HCT116 (cell line): ENCODE measurements around the gene ZNF581. TPM values are rescaled to one million over a fixed set of nuclear protein-coding genes. Genes with fewer than 3 reads are reported as not detected.

Experiments used
- ATAC-seq: fragments of 200-7000 bp; cut with Tn5 transposase; 2 replicates; pipeline ENCODE4 v1.9.1; 2020; ENCODE audit warnings: mild to moderate bottlenecking, moderate library complexity
- BruUV-seq: library from RNA; stranded (reverse); fragments of 400-500 nt; replicated peaks from 2 replicates; lab custom pipeline; 2021; lab: Mats Ljungman, UMichigan
- CTCF ChIA-PET: fragments of 300-600 bp; sonication (Branson Sonifier 250); formaldehyde crosslinking; loops from one replicate; lab custom pipeline; 2021; ENCODE audit warnings: antibody characterized with exemption; lab: Charles Lee
- POLR2A ChIA-PET: fragments of 300-600, 350-600 bp; sonication (Branson Sonifier 250); formaldehyde crosslinking; loops from one replicate; lab custom pipeline; 2021; ENCODE audit warnings: antibody characterized with exemption; lab: Charles Lee
- RAD21 ChIA-PET, 2 experiments: fragments of 300-600 bp; sonication (Branson Sonifier 250); formaldehyde crosslinking; loops; one replicate each; lab custom pipeline; 2023; ENCODE audit warnings: low total read pairs in 2 of 2; ENCODE audit not compliant: uncharacterized antibody in 2 of 2, unreplicated experiment in 2 of 2, low non-redundant PET in 1 of 2; lab: Charles Lee
- DNase-seq: peaks from one replicate; pipeline ENCODE4 v3.0.0-alpha.2; 2010; ENCODE audit warnings: low read depth, low spot score
- H2AFZ ChIP-seq: fragments of 200-600 bp; shearing (Covaris generic), sonication (generic); 2 replicates; pipeline ENCODE4 v1.6.1; 2017; ENCODE audit warnings: low read depth, mixed run types, mixed read lengths, antibody characterized with exemption, low read length; ENCODE audit not compliant: poor library complexity, severe bottlenecking
- H3K27ac ChIP-seq: 2 replicates; pipeline ENCODE4 v1.5.1; 2012; ENCODE audit warnings: low read depth, low read length
- H3K27me3 ChIP-seq: fragments of 200-600 bp; sonication (generic); 2 replicates; pipeline ENCODE4 v1.6.1; 2016; ENCODE audit warnings: mixed run types, low read length, mixed read lengths; ENCODE audit not compliant: insufficient read depth
- H3K36me3 ChIP-seq, 2 experiments: fragments of 200-500 bp in 1 of 2; fragments of 200-600 bp in 1 of 2; sonication (Bioruptor generic) in 1 of 2; sonication (generic) in 1 of 2; 2 replicates each; pipeline versions ENCODE4 v1.5.1 to v1.6.1; 2014 to 2016; ENCODE audit warnings: low read length in 2 of 2, inconsistent platforms in 1 of 2, mixed read lengths in 1 of 2, mixed run types in 1 of 2; ENCODE audit not compliant: insufficient read depth in 2 of 2, control insufficient read depth in 1 of 2
- H3K4me1 ChIP-seq, 2 experiments: fragments of 200-600 bp in 1 of 2; sonication (generic) in 1 of 2; 2 replicates each; pipeline versions ENCODE4 v1.5.1 to v1.6.1; 2012 to 2017; ENCODE audit warnings: low read length in 2 of 2, inconsistent platforms in 1 of 2, mild to moderate bottlenecking in 1 of 2, mixed read lengths in 1 of 2, mixed run types in 1 of 2, moderate library complexity in 1 of 2; ENCODE audit not compliant: insufficient read depth in 2 of 2, control insufficient read depth in 1 of 2
- H3K4me2 ChIP-seq: fragments of 200-600 bp; sonication (generic); 2 replicates; pipeline ENCODE4 v1.6.1; 2017; ENCODE audit warnings: mixed run types, low read length, mixed read lengths
- H3K4me3 ChIP-seq, 2 experiments: fragments of 200-600 bp in 1 of 2; sonication (generic) in 1 of 2; replicated peaks in 1 of 2; 2 replicates each; pipeline ENCODE4 v1.5.1; 2011 to 2016; ENCODE audit warnings: low read length in 2 of 2, control low read depth in 1 of 2, low read depth in 1 of 2, mild to moderate bottlenecking in 1 of 2, mixed read lengths in 1 of 2, mixed run types in 1 of 2
- H3K79me2 ChIP-seq: fragments of 200-600 bp; sonication (generic); 2 replicates; pipeline ENCODE4 v1.6.1; 2017; ENCODE audit warnings: mild to moderate bottlenecking, mixed run types, low read length, moderate library complexity, mixed read lengths; ENCODE audit not compliant: insufficient read depth
- H3K9ac ChIP-seq: fragments of 200-600 bp; sonication (generic); 2 replicates; pipeline ENCODE4 v1.6.1; 2016; ENCODE audit warnings: low read length, mixed read lengths
- H3K9me2 ChIP-seq: fragments of 200-600 bp; sonication (generic), shearing (Covaris generic); 2 replicates; pipeline ENCODE4 v1.6.1; 2017; ENCODE audit warnings: mixed run types, mild to moderate bottlenecking, moderate library complexity; ENCODE audit not compliant: insufficient read depth
- H3K9me3 ChIP-seq, 2 experiments: fragments of 200-500 bp in 1 of 2; fragments of 200-600 bp in 1 of 2; sonication (Bioruptor generic) in 1 of 2; sonication (generic) in 1 of 2; 2 replicates each; pipeline ENCODE4 v1.6.1; 2014 to 2017; ENCODE audit warnings: low read length in 2 of 2, mixed read lengths in 2 of 2, inconsistent platforms in 1 of 2, low read depth in 1 of 2, mild to moderate bottlenecking in 1 of 2, mixed run types in 1 of 2, moderate library complexity in 1 of 2; ENCODE audit not compliant: control insufficient read depth in 1 of 2, insufficient read depth in 1 of 2
- H4K20me1 ChIP-seq: fragments of 200-600 bp; sonication (generic), shearing (Covaris generic); 2 replicates; pipeline ENCODE4 v1.6.1; 2017; ENCODE audit warnings: mixed run types, mild to moderate bottlenecking, moderate library complexity; ENCODE audit not compliant: insufficient read depth
- EGR1 ChIP-seq: IDR thresholded peaks from 2 replicates; pipeline ENCODE4 v1.6.1; 2012; ENCODE audit warnings: low read depth
- FOSL1 ChIP-seq: IDR thresholded peaks from 2 replicates; pipeline ENCODE4 v1.6.1; 2012; ENCODE audit warnings: low read depth
- POLR2A ChIP-seq: IDR thresholded peaks from 2 replicates; pipeline ENCODE4 v1.7.0; 2011; ENCODE audit warnings: borderline replicate concordance; ENCODE audit not compliant: insufficient read depth, insufficient read length; ENCODE audit errors: extremely low read depth
- POLR2AphosphoS5 ChIP-seq: IDR thresholded peaks from 2 replicates; pipeline ENCODE4 v1.6.1; 2011; ENCODE audit warnings: mild to moderate bottlenecking, low read depth, low read length, moderate library complexity
- RAD21 ChIP-seq: IDR thresholded peaks from 2 replicates; pipeline ENCODE4 v1.6.1; 2012; ENCODE audit warnings: low read depth, mild to moderate bottlenecking
- SIN3A ChIP-seq: IDR thresholded peaks from 2 replicates; pipeline ENCODE4 v1.6.1; 2012; ENCODE audit warnings: low read depth
- SP1 ChIP-seq: IDR thresholded peaks from 2 replicates; pipeline ENCODE4 v1.6.1; 2012; ENCODE audit warnings: low read depth
- YY1 ChIP-seq: IDR thresholded peaks from 2 replicates; pipeline ENCODE4 v1.6.1; 2011; ENCODE audit warnings: low read length, low read depth, moderate library complexity, mild to moderate bottlenecking; ENCODE audit not compliant: insufficient replicate concordance; ENCODE audit errors: extremely low read depth
- ZNF274 ChIP-seq: fragments of 200-500 bp; sonication (Bioruptor generic); IDR thresholded peaks from 2 replicates; pipeline ENCODE4 v1.6.1; 2014; ENCODE audit warnings: mild to moderate bottlenecking, low read depth, low read length, inconsistent platforms
- intact Hi-C: fragments of 100-400 bp; cut with micrococcal nuclease; formaldehyde crosslinking; loops from 2 replicates; pipeline ENCODE4 v1.10.0; 2022
- total RNA-seq: library from RNA; stranded (reverse); gene quantifications from one replicate; pipeline ENCODE4 v1.2.1, GENCODE V29; 2021; ENCODE audit not compliant: unreplicated experiment

The ZNF581 gene
- total RNA-seq, 1 experiment from 2014 or later, result 44.4 TPM

DNA sequence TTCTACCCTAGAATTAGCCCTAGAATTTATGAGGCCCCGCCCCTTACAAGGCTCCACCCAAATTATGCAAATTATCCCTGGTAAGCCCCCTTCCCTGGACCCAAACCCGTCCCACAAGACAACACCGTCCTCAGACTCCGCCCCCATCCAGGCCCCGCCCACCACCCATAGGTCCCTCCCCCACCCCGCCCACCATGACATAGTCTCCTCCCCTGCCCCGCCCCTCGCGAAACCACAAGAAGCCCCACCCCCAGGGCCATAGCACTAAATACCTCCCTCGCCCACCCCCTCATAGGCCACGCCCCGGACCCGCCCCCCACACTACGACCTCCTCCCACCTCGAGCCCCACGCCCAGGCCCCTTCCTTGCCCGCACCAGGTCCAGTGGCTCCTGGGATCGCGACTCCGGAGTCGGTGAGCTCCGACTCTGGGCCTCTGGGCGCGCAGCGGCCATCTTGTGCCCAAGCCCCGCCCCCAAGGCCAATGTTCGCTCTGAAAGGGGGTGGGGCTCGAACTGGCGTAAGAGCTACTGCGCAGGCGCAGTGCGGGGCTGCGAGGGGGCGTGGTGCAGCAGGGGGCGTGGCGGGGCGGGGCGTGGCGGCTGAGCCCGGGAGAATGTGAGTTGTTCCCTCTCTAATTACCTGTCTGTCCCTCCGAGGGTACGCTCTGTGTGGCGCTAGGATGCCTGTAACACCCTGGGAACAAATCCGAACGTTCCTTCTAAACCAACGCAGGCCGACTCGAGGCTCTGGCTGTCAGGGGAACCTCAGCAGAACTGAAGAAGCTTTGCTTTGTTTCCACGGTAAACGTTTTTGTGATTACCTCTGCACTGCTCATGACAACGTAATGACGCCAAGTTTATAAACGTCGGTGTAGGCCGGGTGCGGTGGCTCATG, 19.1 kb upstream of the ZNF581 start, which contains the start of gene ZNF784:
Gene ZNF784, minus strand, starts transcription at position 458 of the 895 bp plus-strand sequence. Its CDS starts 5 bp downstream, at position 453.
- H3K4me2 ChIP-seq, result peak within 1 kb of the TSS; percentile 98
- no TSS peak for BruUV-seq
- no peaks in the 10 kb centered on the region for H4K20me1 ChIP-seq
- H3K4me1 ChIP-seq, result peaks cover 8 to 14% of the 10 kb centered on the region in 2 experiments; a peak in 3 of 4 replicates
- H3K79me2 ChIP-seq, result no peaks in the 10 kb centered on the region
- peak; percentile 85 for DNase-seq
- RAD21 ChIA-PET, result interaction anchor here (0.5 to 0.7 kb wide), 4 partner anchors 71 to 478 kb away, joined by 3 to 4 read pairs (median 4); no protein-coding TSS in a partner anchor
- TF ChIP-seq POLR2A (no peak), ZNF274 (no peak), SIN3A (peak; percentile 45; the same call in 1 of the 2 replicates), SP1 (peak; percentile 74), YY1 (peak; percentile 95), EGR1 (peak; percentile 72; the same call in 1 of the 2 replicates), RAD21 (no peak), POLR2AphosphoS5 (peak; percentile 80), FOSL1 (no peak)
- POLR2A ChIA-PET, result interaction anchor here (0.6 to 1.5 kb wide), 14 partner anchors 9 to 1757 kb away, joined by 3 to 10 read pairs (median 4); partner anchors contain the start of genes FIZ1, MYADM and ZNF865
- peak within 1 kb of the TSS; percentile 70 for H3K9ac ChIP-seq
- peak; percentile 82 for ATAC-seq
- H3K9me3 ChIP-seq, result no peaks in the 10 kb centered on the region
- no peaks in the 10 kb centered on the region for H3K9me2 ChIP-seq
- no peaks in the 10 kb centered on the region for H3K36me3 ChIP-seq
- H3K4me3 ChIP-seq, result peak within 1 kb of the TSS; percentile 54 to 69
- H3K27ac ChIP-seq, result peak within 1 kb of the TSS; percentile 81
- CTCF ChIA-PET, result interaction anchor here (0.6 to 1.8 kb wide), 11 partner anchors 9 to 880 kb away, joined by 3 to 14 read pairs (median 4); no protein-coding TSS in a partner anchor
- intact Hi-C loops, result loop anchor here (1.0 kb wide), 1 partner anchor 25 kb away; the partner anchor contains the start of gene FIZ1
- H3K27me3 ChIP-seq, result no peaks in the 10 kb centered on the region
- peak within 1 kb of the TSS; percentile 65 for H2AFZ ChIP-seq
